ENCODE data around the gene HAO2. TPM values are rescaled to one million over a fixed set of nuclear protein-coding genes. Genes with fewer than 3 reads are reported as not detected.
A peak's percentile ranks its signal among the peaks of the same experiment; 100 is the strongest.

HAO2 gene
- total and polyA plus RNA-seq, 2 experiments from 2014 or later: not detected

- TF ChIP-seq ZNF462 (CRISPR knock-in tag; IDR thresholded peaks at IDR 0.05): no peak
- TF ChIP-seq ZNF114 (CRISPR knock-in tag; IDR thresholded peaks at IDR 0.05): no peak
- TF ChIP-seq CTCF (conservative IDR thresholded peaks at IDR 0.05; ENCODE audit: low read depth in 2 of 2): no peak
- TF ChIP-seq EZH2phosphoT487 (IDR thresholded peaks at IDR 0.05; ENCODE audit: unreplicated experiment): no peak
- no peak for TF ChIP-seq CREB1 (CRISPR knock-in tag; IDR thresholded peaks at IDR 0.05; ENCODE audit: low read depth)
- TF ChIP-seq ZNF331 (CRISPR knock-in tag; IDR thresholded peaks at IDR 0.05; ENCODE audit: low read depth): no peak
These were observed 70.2 kb downstream of the HAO2 start (continued) for GRCh38 chr1:119438761-119439160.

GRCh38 chr1:119440721-119441307 is 72.2 kb downstream of the HAO2 start:
- DNase-seq (ENCODE audit: low spot score) (peak; percentile 52), ATAC-seq (peak; percentile 80)
- H3K4me2 ChIP-seq: no peak overlapping the region
- Mint-ChIP-seq H3K9me3 (no peaks in the 10 kb centered on the region), H3K4me3 (no peak overlapping the region), H3K4me1 (no peaks in the 10 kb centered on the region), H3K36me3 (ENCODE audit: low read depth) (no peaks in the 10 kb centered on the region), H3K27ac (no peak overlapping the region), H3K27me3 (ENCODE audit: insufficient read depth, low read depth, poor library complexity) (no peaks in the 10 kb centered on the region)
- H3K79me2 ChIP-seq (replicated peaks; ENCODE audit: insufficient read depth): no peaks in the 10 kb centered on the region
- no peaks in the 10 kb centered on the region for H3F3A ChIP-seq (replicated peaks; ENCODE audit: low read depth)
- no peaks in the 10 kb centered on the region for H4K20me1 ChIP-seq (replicated peaks; ENCODE audit: insufficient read depth)
- H3K27me3 ChIP-seq (ENCODE audit: insufficient read depth): no peaks in the 10 kb centered on the region
- H3K9me2 ChIP-seq (ENCODE audit: insufficient read depth): no peaks in the 10 kb centered on the region
- no peaks in the 10 kb centered on the region for H3K36me3 ChIP-seq (ENCODE audit: insufficient read depth)
- H2AFZ ChIP-seq: peak overlapping the region; percentile 84
- H3K4me3 ChIP-seq: no peak overlapping the region
- H3K4me1 ChIP-seq (ENCODE audit: insufficient read depth): no peaks in the 10 kb centered on the region
- no peak overlapping the region for H3K27ac ChIP-seq (ENCODE audit: low read depth)
- no peak for TF ChIP-seq ZNF462 (CRISPR knock-in tag; IDR thresholded peaks at IDR 0.05)
